ENCODE results near the gene OLFM2.

The OLFM2 gene

DNA sequence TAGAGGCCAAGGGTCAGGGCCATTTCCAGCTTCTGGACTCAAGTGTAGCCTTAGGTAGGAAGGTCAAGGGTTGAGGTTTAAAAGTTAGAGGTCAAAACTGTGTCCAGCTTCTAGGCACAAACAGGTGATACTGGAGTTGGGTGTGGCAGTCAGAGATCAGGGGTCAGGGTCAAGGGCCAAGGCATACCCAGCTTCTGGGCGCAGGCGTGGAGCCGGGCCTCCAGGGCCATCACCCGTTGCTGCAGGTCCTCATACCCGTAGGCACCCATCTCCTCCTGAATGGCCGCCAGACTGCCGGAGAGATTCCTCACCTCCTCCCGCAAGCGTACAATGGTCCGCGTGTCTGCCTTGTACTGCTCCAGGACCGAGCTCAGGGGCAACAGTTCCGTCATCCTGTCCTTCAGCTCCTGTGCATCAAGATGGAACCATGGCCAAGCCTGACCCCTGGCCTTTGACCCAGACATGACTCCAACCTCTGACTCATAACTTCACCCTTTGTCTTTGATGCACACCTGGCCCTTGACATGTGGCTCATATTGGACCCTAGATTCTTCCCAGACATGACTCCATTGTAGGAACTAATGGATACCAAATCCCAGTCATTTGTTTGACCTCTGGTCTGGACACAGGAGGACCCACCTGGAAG lies 79.1 kb downstream of the OLFM2 start:
- no peaks in the 10 kb centered on the region for H3K79me2 ChIP-seq (ENCODE audit: insufficient read depth, low read length)
- H2AFZ ChIP-seq (ENCODE audit: low read length), result no peak overlapping the region
- peak overlapping the region; percentile 16 for H3K9ac ChIP-seq (ENCODE audit: low read depth, low read length, poor library complexity, severe bottlenecking)
- no peaks in the 10 kb centered on the region for H3F3A ChIP-seq (ENCODE audit: low read depth)
- no peaks in the 10 kb centered on the region for H3K9me3 ChIP-seq (ENCODE audit: insufficient read depth, low read depth, low read length)
- no peaks in the 10 kb centered on the region for H4K20me1 ChIP-seq (ENCODE audit: insufficient read depth, low read length, poor library complexity, severe bottlenecking)
- H3K4me1 ChIP-seq (ENCODE audit: insufficient read depth, low read length, poor library complexity, severe bottlenecking), result peaks cover 16% of the 10 kb centered on the region
- TF ChIP-seq CTCF (conservative IDR thresholded peaks at IDR 0.05; ENCODE audit: low read length) (no peak), EZH2phosphoT487 (IDR thresholded peaks at IDR 0.05; ENCODE audit: borderline replicate concordance) (no peak)
- H3K4me2 ChIP-seq (ENCODE audit: low read depth, low read length, poor library complexity, severe bottlenecking), result peak overlapping the region; percentile 58
- no peaks in the 10 kb centered on the region for H3K9me2 ChIP-seq (replicated peaks; ENCODE audit: low read depth, low read length)
- H3K36me3 ChIP-seq (ENCODE audit: insufficient read depth, low read length), result no peaks in the 10 kb centered on the region
- H3K4me3 ChIP-seq (ENCODE audit: low read length, poor library complexity, severe bottlenecking), result peak overlapping the region; percentile 35
- H3K27me3 ChIP-seq (ENCODE audit: insufficient read depth, low read length, poor library complexity, severe bottlenecking), result no peaks in the 10 kb centered on the region

DNA sequence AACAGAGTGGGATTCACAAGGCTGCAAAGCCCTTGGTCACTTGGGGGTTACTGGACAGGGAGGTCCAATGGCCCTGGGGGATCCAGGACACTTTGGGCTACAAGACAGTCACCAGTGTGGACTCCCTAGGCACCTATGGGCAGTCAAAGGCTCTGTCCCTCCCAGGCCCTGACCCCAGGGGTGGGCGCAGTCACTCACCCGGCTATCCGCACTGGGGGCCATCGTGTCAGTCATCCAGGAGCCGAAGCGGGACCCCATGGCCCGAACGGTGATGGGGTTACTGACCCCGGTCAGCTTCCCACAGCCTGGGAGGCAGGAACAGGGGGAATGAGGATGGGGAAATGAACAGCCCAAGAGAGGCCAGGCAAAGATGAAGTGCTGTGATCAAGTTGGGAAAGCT lies 79.7 kb downstream of the OLFM2 start:
- Histone ChIP-seq H3K27me3 (ENCODE audit: insufficient read depth, low read length, poor library complexity, severe bottlenecking) (no peaks in the 10 kb centered on the region), H4K20me1 (ENCODE audit: insufficient read depth, low read length, poor library complexity, severe bottlenecking) (no peaks in the 10 kb centered on the region), H3K79me2 (ENCODE audit: insufficient read depth, low read length) (no peaks in the 10 kb centered on the region), H2AFZ (ENCODE audit: low read length) (no peak overlapping the region), H3K4me2 (ENCODE audit: low read depth, low read length, poor library complexity, severe bottlenecking) (no peak overlapping the region), H3K9ac (ENCODE audit: low read depth, low read length, poor library complexity, severe bottlenecking) (no peak overlapping the region), H3K36me3 (ENCODE audit: insufficient read depth, low read length) (no peaks in the 10 kb centered on the region), H3K4me3 (ENCODE audit: low read length, poor library complexity, severe bottlenecking) (no peak overlapping the region), H3K9me3 (ENCODE audit: insufficient read depth, low read depth, low read length) (no peaks in the 10 kb centered on the region), H3K4me1 (ENCODE audit: insufficient read depth, low read length, poor library complexity, severe bottlenecking) (peaks cover 16% of the 10 kb centered on the region), H3F3A (ENCODE audit: low read depth) (no peaks in the 10 kb centered on the region), H3K9me2 (replicated peaks; ENCODE audit: low read depth, low read length) (no peaks in the 10 kb centered on the region)
- TF ChIP-seq CTCF (conservative IDR thresholded peaks at IDR 0.05; ENCODE audit: low read length), result no peak
- no peak for TF ChIP-seq EZH2phosphoT487 (IDR thresholded peaks at IDR 0.05; ENCODE audit: borderline replicate concordance)

- Histone ChIP-seq H3K36me3 (ENCODE audit: insufficient read depth, low read length) (peaks cover 5% of the 10 kb centered on the region; the same call in 1 of the 2 replicates), H4K20me1 (ENCODE audit: insufficient read depth, low read length, poor library complexity, severe bottlenecking) (no peaks in the 10 kb centered on the region), H3K9me3 (ENCODE audit: insufficient read depth, low read depth, low read length) (no peaks in the 10 kb centered on the region)
These were observed 82.0 kb downstream of the OLFM2 start for GRCh38 chr19:9854282-9854846.

More at GRCh38 chr19:9854282-9854846, 82.0 kb downstream of the OLFM2 start:
- Histone ChIP-seq H3K4me1 (ENCODE audit: insufficient read depth, low read length, poor library complexity, severe bottlenecking) (peaks cover 16% of the 10 kb centered on the region), H3F3A (ENCODE audit: low read depth) (no peaks in the 10 kb centered on the region), H3K4me2 (ENCODE audit: low read depth, low read length, poor library complexity, severe bottlenecking) (no peak overlapping the region), H3K9me2 (replicated peaks; ENCODE audit: low read depth, low read length) (no peaks in the 10 kb centered on the region), H2AFZ (ENCODE audit: low read length) (no peak overlapping the region), H3K27me3 (ENCODE audit: insufficient read depth, low read length, poor library complexity, severe bottlenecking) (no peaks in the 10 kb centered on the region), H3K9ac (ENCODE audit: low read depth, low read length, poor library complexity, severe bottlenecking) (no peak overlapping the region), H3K4me3 (ENCODE audit: low read length, poor library complexity, severe bottlenecking) (no peak overlapping the region), H3K79me2 (ENCODE audit: insufficient read depth, low read length) (no peaks in the 10 kb centered on the region)
- TF ChIP-seq CTCF (conservative IDR thresholded peaks at IDR 0.05; ENCODE audit: low read length) (no peak), EZH2phosphoT487 (IDR thresholded peaks at IDR 0.05; ENCODE audit: borderline replicate concordance) (no peak)

Measured in Loucy (cell line).